ENCODE measurements around the gene ERAP2.

- no peak for TF ChIP-seq EZH2 (IDR thresholded peaks at IDR 0.05; ENCODE audit: insufficient read depth, poor library complexity, severe bottlenecking)
- TF ChIP-seq EZH2phosphoT487 (IDR thresholded peaks at IDR 0.05; ENCODE audit: insufficient read depth, low read depth): no peak
Observed at GRCh38 chr5:96904054-96904931, 28.0 kb downstream of the ERAP2 start.

All from GM23248 (cell line).